Measurements from ENCODE around the gene ATP8B4. TPM values are rescaled to one million over a fixed set of nuclear protein-coding genes. Genes with fewer than 3 reads are reported as not detected.

ATP8B4 gene
- total and polyA plus RNA-seq, 2 of the 8 experiments (the other 6 are each of a cell fraction or from before 2014, with no cell fraction given) = 0.17 to 0.24 TPM

GRCh38 chr15:49857496-49858475 is 261.2 kb downstream of the ATP8B4 start:
- no peak overlapping the region for H3K14ac ChIP-seq (ENCODE audit: insufficient read length)
- no peak overlapping the region for H3K9ac ChIP-seq (replicated peaks in 1 of 4; ENCODE audit: extremely low read depth in 1 of 4, low read depth in 3 of 4, low read length in 3 of 4)
- H3K36me3 ChIP-seq (ENCODE audit: control insufficient read depth in 2 of 4, insufficient read depth in 4 of 4, low read length in 3 of 4) = no peaks in the 10 kb centered on the region
- H3K4ac ChIP-seq (replicated peaks; ENCODE audit: insufficient read length, low read depth, low read length) = no peak overlapping the region
- no peak overlapping the region for H2BK12ac ChIP-seq (ENCODE audit: low read depth, low read length)
- FAIRE-seq (no peak), DNase-seq (ENCODE audit: low read depth in 1 of 2, low spot score in 2 of 2) (no peak)
- no peak overlapping the region for H3K4me2 ChIP-seq (ENCODE audit: insufficient read depth in 1 of 2, low read depth in 2 of 2, low read length in 2 of 2)
- WGBS, 2 experiments (ENCODE audit: extremely low coverage in 1 of 2, insufficient coverage in 1 of 2, insufficient read length in 1 of 2, insufficient replicate concordance in 2 of 2, low coverage in 1 of 2, low lambda C conversion rate in 2 of 2, missing lambda C conversion rate in 1 of 2) = 91% methylated on average over 4 of the region's 4 CpGs; no CpG with 5 or more reads in 1 of the 2 experiments
- no peak overlapping the region for H4K91ac ChIP-seq (replicated peaks; ENCODE audit: insufficient read length, low read length)
- no peak overlapping the region for H3K56ac ChIP-seq (replicated peaks; ENCODE audit: insufficient read length, low read depth, low read length)
- H2BK120ac ChIP-seq (replicated peaks; ENCODE audit: low read depth, low read length) = no peak overlapping the region
- no peaks in the 10 kb centered on the region for H3K27me3 ChIP-seq (replicated peaks in 1 of 4; ENCODE audit: control insufficient read depth in 3 of 4, extremely low read depth in 1 of 4, insufficient read depth in 3 of 4, low read length in 3 of 4)
- no peak overlapping the region for H2AFZ ChIP-seq (ENCODE audit: low read length)
- no peak overlapping the region for H3K27ac ChIP-seq (ENCODE audit: low read depth, low read length)
- no peaks in the 10 kb centered on the region for H3K23me2 ChIP-seq (ENCODE audit: low read depth, low read length)
- no peak overlapping the region for H2BK15ac ChIP-seq (ENCODE audit: low read length)
- H3K9me3 ChIP-seq (ENCODE audit: insufficient read depth in 2 of 2, low read depth in 1 of 2, low read length in 1 of 2) = no peaks in the 10 kb centered on the region
- no peak overlapping the region for H2AK5ac ChIP-seq (ENCODE audit: low read depth, low read length)
- no peaks in the 10 kb centered on the region for H3K79me2 ChIP-seq (ENCODE audit: control insufficient read depth in 1 of 2, insufficient read depth in 2 of 2, low read length in 2 of 2)
- no peak overlapping the region for H4K5ac ChIP-seq (ENCODE audit: insufficient read length, low read depth, low read length)
- no peaks in the 10 kb centered on the region for H4K20me1 ChIP-seq (replicated peaks in 1 of 2; ENCODE audit: control insufficient read depth in 1 of 2, insufficient read depth in 2 of 2, low read length in 2 of 2)
- H2BK5ac ChIP-seq (ENCODE audit: low read depth, low read length) = no peak overlapping the region
- H3K4me3 ChIP-seq (ENCODE audit: extremely low read depth in 1 of 4, insufficient read depth in 2 of 4, low read depth in 3 of 4, low read length in 4 of 4) = no peak overlapping the region
- H3K79me1 ChIP-seq (ENCODE audit: low read depth, low read length) = no peaks in the 10 kb centered on the region
- H3K23ac ChIP-seq (ENCODE audit: insufficient read length) = no peak overlapping the region
- POLR2A ChIA-PET (ENCODE audit: partially characterized antibody) = no interaction called here
- H4K8ac ChIP-seq (ENCODE audit: extremely low read depth, insufficient read depth, low read length) = no peak overlapping the region
- H3K18ac ChIP-seq (ENCODE audit: extremely low read depth, low read length) = no peak overlapping the region
- no peaks in the 10 kb centered on the region for H3K4me1 ChIP-seq (replicated peaks in 1 of 4; ENCODE audit: control insufficient read depth in 3 of 4, insufficient read depth in 4 of 4, low read length in 3 of 4)
- CTCF ChIA-PET (ENCODE audit: partially characterized antibody) = interaction anchor here (1.3 to 1.4 kb wide), 2 partner anchors 11 to 19 kb away, joined by 5 to 6 read pairs; no protein-coding TSS in a partner anchor
- H2BK20ac ChIP-seq (ENCODE audit: low read length) = no peak overlapping the region
- TF ChIP-seq ASH2L (IDR thresholded peaks at IDR 0.05; ENCODE audit: low read length) = no peak
- no peak for TF ChIP-seq ATF3 (IDR thresholded peaks at IDR 0.05; ENCODE audit: insufficient read depth, low read depth, low read length)
- no peak for TF ChIP-seq RFX5 (IDR thresholded peaks at IDR 0.05; ENCODE audit: borderline replicate concordance, low read depth, low read length)
- no peak for TF ChIP-seq EGR1 (IDR thresholded peaks at IDR 0.05; ENCODE audit: borderline replicate concordance, low read depth, low read length)
- no peak for TF ChIP-seq CEBPB (IDR thresholded peaks at IDR 0.05; ENCODE audit: low read depth, low read length)
- no peak for TF ChIP-seq CTBP2 (IDR thresholded peaks at IDR 0.05; ENCODE audit: borderline replicate concordance, insufficient read depth, insufficient read length, low read length)
- no peak for TF ChIP-seq TCF12 (IDR thresholded peaks at IDR 0.05; ENCODE audit: low read depth, low read length)
- no peak for TF ChIP-seq GTF2F1 (IDR thresholded peaks at IDR 0.05; ENCODE audit: borderline replicate concordance, low read depth, low read length)
- TF ChIP-seq BCL11A (IDR thresholded peaks at IDR 0.05; ENCODE audit: low read depth in 2 of 2, low read length in 2 of 2) = no peak
- no peak for TF ChIP-seq SAP30 (IDR thresholded peaks at IDR 0.05; ENCODE audit: insufficient read depth, insufficient replicate concordance, low read length)
- no peak for TF ChIP-seq YY1 (IDR thresholded peaks at IDR 0.05; ENCODE audit: low read depth, low read length)
- no peak for TF ChIP-seq KDM1A (IDR thresholded peaks at IDR 0.05; ENCODE audit: borderline replicate concordance, low read length)
